ENCODE results near the gene PLAGL1.
A peak's percentile ranks its signal among the peaks of the same experiment; 100 is the strongest.
"Not testable (repeated sequence)": the region's sequence is repeated elsewhere in the genome, so short reads cannot be mapped to it uniquely, and the experiment has no call there.

PLAGL1 gene, protein sequence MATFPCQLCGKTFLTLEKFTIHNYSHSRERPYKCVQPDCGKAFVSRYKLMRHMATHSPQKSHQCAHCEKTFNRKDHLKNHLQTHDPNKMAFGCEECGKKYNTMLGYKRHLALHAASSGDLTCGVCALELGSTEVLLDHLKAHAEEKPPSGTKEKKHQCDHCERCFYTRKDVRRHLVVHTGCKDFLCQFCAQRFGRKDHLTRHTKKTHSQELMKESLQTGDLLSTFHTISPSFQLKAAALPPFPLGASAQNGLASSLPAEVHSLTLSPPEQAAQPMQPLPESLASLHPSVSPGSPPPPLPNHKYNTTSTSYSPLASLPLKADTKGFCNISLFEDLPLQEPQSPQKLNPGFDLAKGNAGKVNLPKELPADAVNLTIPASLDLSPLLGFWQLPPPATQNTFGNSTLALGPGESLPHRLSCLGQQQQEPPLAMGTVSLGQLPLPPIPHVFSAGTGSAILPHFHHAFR

DNA sequence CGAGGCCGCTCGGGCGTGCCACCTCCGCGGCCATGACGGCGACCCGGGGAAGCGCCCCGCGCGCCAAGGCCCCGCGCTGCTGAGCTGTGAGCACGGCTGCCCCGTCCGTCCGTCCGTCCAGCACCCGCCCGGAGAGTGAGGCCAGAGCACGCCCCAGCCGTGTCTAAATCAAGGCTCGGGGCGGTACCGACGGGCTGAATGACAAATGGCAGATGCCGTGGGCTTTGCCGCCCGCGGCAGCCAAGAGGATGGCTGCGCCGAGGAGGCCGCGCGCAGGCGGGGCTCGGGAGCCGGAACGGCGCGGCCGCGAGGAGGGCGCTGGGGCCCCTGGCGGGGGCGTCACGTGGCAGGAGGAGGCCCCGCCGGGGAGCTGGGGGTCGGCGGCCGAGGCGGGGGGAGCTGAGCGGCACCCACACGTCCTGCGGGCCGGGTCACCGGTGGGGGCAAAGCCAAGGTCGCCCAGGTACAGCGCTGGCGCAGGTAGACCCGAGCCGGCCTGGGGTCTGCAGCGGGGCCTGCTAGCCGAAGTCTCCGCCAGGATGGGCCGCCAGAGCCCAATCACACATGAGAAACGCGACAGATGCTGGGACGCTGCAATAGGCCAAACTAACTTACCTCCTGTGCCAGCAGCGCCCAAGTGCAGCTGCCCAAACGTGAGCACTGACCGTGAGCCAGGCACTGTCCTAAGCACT is at the start of gene PLAGL1:
Gene PLAGL1 (minus strand): TSS at position 140 of the 692 bp plus-strand sequence. CDS start 60,123 bp downstream, outside the sequence.
- DNase-seq (ENCODE audit: low read depth): no peak

DNA sequence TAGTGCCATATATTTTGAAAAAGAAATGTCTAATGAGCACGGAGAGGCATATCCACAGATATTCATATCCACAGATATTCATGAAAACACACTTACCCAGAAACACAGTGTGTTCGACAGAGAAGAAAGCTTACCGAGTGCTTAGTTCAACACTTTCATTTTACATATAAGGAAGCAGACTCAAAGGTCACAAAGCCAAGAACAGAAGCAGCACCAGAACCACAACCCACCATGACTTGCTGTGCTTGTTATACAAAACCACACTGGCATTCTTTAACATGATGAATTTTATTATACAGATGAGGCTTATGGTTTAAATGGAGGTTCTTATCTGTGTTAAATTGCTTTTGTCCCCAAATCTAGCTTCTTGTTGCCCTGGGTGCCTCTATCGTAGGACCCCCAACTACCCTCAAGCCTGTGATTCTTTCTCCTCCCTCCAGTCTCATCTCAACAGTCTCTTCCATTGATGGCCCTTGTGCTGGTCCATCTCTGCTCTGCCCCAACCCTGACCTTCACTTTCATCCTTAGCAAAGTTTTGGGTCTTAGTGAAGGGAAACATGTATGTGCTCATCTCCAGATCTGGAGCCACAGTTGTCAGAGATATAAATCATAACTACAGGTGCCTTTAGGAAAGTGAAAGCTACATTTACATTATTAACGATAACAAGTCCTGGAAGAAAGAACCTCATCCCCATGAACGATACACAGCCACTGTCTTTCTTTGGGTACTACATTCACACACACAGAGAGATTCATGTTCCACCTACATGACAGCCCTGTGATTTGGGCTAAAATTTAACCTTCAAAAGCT is 47.3 kb upstream of the PLAGL1 start:
- DNase-seq (ENCODE audit: low read depth): no peak

DNA sequence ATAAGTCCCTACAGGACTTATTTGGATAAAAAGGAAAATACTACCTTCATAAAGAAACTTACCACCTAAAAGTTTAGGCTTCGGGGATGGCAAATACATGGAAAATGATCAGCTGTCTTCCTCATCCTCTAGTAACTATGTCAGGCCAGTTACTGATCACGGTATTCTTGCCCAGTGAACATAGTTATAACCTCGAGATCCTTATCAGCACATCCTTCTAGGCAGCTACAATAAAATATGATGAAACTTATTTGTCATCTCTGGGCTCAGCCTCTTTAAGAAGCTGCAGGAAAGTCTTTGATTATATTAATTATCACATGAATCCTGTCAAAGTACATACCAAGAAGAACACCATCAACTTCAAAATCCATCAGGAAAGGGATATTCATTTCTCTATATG is 45.5 kb upstream of the PLAGL1 start:
- no peak for DNase-seq (ENCODE audit: low read depth)

DNA sequence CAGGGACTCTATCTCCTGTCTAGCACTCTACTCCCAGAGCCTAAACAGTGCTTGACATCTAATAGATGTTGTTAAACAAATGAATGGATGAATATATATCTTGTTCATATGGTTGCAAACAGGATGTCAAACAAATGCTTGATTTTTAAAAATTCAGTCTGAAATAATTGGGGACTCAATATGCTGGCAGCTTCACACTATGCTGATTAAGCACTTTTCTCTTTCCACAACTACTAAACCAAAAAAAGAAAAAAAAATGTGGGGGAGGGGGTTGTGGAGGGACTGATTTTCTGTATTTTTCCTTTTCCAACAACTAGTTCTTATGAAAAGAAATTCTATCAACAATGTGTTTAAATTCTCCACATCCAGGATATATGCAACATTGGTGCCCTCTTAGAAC is 44.4 kb upstream of the PLAGL1 start:
- no peak for DNase-seq (ENCODE audit: low read depth)

DNA sequence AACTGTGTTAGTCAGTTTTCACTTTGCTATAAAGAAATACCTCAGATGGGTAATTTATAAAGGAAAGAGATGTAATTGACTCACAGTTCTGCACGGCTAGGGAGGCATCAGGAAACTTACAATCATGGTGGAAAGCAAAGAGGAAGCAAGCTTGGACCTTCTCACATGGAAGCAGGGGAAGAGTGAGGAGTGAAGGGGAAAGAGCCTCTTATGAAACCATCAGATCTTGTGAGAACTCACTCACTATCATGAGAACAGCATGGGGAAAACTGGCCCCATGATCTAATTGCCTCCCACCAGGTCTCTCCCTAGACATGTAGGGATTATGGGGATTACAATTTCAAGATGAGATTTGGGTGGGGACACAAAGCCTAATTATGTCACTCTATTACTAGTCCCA is 41.3 kb upstream of the PLAGL1 start:
- DNase-seq (ENCODE audit: low read depth): no peak

DNA sequence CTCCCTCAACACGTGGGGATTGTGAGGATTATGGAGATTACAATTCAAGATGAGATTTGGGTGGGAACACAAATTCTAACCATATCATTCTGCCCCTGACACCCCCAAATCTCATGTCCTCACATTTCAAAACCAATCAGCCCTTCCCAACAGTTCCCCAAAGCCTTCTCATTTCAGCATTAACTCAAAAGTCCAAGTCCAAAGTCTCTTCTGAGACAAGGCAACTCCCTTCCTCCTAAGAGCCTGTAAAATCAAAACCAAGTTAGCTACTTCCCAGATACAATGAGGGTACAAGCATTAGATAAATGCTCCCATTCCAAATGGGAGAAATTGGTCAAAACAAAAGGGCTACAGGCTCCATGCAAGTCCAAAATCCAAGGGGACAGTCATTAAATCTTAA is 39.6 kb upstream of the PLAGL1 start:
- DNase-seq (ENCODE audit: low read depth): no peak

DNA sequence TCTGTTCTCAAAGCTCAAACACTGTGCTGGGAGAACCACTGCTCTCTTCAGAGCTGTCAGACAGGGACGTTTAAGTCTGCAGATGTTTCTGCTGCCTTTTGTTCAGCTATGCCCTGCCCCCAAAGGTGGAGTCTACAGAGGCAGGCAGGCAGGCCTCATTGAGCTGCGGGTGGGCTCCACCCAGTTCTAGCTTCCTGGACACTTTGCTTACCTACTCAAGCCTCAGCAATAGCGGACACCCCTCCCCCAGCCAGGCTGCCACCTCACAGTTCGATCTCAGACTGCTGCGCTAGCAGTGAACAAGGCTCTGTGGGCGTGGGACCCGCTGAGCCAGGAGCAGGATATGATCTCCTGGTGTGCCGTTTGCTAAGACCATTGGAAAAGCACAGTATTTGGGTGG is 38.6 kb upstream of the PLAGL1 start:
- not testable (repeated sequence) for DNase-seq (ENCODE audit: low read depth)

DNA sequence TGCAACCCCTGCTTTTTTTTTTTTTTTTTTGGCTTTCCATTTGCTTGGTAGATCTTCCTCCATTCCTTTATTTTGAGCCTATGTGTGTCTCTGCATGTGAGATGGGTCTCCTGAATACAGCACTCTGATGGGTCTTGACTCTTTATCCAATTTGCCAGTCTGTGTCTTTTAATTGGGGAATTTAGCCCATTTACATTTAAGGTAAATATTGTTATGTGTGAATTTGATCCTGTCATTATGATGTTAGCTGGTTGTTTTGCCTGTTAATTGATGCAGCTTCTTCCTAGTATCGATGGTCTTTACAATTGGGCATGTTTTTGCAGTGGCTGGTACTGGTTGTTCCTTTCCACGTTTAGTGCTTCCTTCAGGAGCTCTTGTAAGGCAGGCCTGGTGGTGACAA is 36.9 kb upstream of the PLAGL1 start:
- DNase-seq (ENCODE audit: low read depth): not testable (repeated sequence)

DNA sequence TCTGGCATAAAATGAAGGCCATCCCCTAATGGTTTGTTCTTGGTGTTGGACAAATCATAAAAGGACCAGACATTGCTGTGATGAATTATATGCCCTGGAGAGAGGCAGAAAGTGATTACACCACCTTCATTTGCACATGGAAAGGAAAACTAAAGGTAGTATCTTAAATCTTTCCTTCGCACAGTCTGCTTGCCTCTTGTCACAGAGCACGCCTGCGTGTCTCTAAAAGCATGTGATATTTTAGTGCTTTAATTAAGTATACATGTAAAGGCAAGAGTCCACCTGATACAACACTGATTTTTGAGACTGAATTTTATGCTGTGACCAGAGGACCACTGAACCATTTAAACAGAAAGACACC is 28.8 kb upstream of the PLAGL1 start:
- no peak for DNase-seq (ENCODE audit: low read depth)

DNA sequence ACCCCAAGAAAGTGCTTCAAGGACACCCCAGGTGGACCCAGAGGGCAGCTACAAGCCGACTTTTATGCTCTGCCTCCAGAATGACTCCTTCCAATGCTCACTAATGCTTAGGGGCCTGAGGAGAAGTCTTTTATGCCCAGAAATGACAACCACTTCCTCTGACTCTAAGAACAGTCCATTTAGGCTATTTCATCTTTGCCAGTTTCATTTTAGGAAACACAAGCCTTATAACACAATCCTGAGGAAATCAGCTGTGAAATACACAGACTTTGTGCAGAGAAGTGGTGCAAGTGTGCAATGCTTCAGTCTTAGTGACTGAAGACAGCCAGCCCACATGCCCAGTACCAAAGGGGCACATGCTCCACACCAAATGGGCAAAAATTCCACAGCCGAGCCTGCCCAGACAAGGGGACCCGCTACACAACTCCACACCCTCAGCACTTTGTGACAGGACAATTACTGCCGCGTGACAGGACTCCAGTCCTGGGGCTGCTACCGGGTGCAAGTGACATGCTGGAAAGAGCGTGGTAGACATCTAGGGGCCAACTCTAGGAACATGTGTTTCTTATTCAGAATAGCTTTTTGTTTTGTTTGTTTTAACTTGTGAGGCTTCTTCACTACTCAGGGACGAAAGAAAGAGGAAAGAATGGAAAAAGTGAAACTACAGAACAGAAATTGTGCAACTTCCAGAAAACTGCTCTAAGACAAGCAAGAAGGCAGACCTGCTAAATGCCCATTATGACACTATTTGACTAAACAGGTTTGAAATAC is 28.2 kb upstream of the PLAGL1 start:
- DNase-seq (ENCODE audit: low read depth): no peak

DNA sequence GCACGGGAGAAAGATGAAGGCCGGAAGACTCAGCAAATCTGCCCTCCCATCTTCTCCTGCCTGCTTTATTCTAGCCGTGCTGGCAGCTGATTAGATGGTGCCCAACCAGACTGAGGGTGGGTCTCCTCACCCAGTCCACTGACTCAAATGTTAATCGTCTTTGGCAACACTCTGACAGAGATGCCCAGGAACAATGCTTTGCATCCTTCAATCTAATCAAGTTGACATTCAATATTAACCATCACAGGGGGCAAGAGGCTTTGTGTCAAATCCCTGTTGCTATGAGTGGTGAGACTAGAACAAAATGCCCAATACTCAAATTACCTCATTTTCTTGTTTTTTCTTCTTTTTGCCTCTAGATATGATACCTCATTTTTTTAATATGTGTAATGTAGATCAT is 27.4 kb upstream of the PLAGL1 start:
- no peak for DNase-seq (ENCODE audit: low read depth)

DNA sequence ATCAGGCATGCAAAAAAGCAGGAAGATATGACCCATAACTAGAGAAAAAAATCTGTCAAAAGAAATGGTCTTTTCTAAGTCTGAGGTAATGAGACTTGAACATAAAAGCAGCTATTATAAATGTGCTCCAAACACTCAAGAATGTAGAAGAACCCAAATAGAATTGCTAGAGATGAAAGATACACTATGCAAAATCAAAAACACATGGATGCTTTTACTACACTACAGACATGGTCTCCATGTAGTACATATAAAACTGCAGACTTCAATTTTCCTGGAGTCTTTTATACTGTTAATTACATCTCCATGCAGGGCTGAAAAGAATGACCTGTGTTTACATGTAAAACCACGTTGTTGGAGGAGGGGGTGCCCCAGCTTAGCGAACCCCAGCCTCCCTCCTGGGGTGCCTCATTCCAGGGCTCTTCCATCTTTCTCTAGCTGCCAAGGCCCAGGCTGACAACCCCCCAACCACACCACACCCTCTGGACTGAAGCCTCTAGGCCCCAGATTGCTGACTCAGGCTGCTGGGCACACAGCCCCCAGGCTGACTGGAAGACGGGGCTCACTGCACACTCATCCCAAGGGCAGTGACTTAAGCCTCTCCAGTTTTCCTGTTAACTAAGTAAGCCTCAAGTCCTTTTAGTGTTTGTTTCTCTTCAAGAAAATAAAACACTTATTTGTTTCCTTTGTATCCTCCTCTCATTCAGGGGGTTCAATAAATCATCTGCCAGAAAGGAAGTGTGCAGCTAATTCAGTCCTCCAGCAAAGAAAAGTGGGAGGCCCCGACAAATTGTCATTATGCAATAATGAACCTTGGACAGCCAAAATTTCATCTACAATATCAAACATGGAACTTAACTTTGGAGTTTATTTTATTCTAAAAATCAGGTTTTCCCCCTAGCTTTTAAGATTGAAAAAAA is 26.0 kb upstream of the PLAGL1 start:
- DNase-seq (ENCODE audit: low read depth): no peak

DNA sequence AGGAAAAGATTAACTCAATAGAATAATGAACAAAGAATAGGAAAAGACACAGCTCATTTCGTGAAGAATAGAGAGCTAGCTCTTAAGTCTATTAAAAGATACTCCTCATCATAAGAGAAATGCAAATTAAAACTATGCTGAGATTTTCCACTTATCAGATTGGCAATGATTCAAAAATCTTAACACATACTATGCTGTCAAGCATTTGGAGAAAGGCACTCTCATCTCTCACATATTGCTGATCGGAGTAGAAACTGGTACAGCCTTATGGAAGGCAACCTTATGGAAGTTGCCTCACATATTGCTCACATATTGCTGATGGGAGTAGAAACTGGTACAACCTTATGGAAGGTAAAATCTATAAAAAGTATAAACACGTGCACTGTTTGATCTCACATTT is 21.4 kb upstream of the PLAGL1 start:
- no peak for DNase-seq (ENCODE audit: low read depth)

DNA sequence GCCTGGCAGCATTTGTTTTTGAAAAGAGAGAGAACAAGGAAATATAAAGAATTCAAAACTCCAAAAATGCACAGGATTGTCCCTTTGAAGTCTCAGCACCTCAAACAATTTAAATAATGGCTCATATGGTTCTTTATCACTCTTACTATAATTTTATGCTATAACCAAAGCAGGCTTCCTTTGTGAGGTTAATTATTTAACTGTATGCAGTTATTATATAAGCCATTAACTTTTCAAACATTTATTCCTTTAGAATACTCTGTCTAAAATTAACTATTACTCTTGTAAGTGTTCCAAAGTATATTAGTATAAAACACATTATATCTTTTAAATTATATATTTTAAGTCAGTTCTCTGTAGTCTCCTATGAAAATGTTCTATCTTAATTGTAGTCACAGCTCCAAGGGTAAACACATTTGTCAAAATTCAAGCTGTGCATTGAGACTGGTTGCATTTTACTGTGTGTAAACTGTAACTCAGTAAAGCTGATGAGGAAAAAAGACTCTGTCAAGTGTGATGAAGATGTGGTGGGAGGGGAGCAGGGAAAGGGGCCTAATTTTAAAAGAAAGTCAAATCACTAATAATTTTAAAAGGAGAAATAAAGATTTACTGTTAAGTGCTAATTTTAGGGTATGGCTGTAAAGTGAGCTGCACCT is 20.0 kb upstream of the PLAGL1 start:
- DNase-seq (ENCODE audit: low read depth): no peak

DNA sequence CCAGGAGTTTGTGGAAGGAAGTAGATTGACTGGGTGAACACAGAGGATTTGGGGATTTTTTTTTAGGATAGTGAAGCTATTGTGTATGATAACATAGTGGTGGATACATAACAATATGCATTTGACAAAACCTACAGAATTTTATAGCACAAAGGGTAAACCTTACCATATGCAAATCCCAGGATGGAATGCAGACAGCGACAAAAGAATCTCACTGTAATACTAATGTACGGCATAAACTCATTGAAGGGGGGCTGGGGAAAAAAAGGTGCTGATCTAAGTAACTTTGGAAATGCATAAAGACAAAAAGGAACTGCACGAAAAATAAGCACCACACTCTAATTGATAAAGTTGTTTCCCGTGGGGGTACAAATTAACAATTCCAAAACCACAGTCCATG is 15.2 kb upstream of the PLAGL1 start:
- no peak for DNase-seq (ENCODE audit: low read depth)

DNA sequence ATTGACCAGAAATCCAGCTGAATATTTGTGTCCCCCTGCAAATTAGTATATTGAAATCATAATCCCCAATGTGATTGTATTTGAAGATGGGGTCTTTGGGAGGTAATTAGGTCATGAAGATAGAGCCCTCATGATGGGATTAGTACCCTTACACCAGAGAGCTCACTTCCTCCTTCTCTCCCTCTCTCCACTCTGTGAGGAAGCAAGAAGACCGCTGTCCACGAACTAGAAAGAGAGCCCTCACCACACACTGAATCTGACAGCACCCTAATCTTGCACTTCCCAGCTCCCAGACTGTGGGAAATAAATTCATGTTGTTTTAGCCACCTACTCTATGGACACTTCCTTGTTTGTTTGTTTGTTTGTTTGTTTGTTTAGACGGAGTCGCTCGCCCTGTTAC is 11.9 kb upstream of the PLAGL1 start:
- no peak for DNase-seq (ENCODE audit: low read depth)

DNA sequence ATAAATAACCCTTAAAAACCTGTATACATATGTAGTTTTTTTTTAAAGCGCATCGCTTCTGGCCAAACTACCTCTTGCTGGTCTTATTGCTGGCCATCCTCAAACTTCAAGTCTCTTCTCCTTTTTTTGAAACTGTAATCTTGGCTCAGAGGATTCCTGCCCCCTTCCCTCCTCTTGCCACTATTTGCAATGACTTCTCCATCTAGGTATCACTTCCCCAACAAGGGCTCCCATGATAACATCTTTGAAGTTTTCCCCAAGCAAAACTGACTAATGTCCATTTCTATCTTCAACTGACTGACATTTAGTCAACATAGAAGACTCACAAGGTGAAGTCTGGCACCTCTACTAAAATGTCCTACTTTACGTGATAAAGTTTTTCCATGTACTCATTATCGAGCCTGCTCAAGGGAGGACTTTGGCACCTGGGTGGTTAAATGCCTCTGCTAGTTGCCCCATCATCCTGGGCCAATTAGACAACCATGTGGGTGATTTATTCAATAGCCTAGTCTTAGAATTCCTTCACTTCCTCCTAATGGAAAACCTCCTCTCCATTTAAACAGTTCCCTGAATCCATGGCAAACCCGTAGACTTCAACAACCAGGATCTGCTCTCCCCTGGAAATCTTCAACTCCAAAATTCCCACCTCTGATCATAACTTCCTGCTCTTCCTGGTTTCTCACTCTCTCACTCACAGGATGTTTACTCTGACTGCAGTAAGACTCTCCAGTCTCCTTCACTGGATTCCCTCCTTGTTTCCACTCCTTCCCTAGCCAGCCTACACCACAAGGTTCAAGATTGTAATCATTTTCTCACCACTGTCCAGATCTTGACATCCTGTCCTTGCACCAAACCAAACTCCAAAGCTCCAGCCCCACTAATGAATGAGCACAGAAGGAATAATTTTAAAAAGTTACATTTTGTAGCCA is 9.4 kb upstream of the PLAGL1 start:
- no peak for DNase-seq (ENCODE audit: low read depth)

DNA sequence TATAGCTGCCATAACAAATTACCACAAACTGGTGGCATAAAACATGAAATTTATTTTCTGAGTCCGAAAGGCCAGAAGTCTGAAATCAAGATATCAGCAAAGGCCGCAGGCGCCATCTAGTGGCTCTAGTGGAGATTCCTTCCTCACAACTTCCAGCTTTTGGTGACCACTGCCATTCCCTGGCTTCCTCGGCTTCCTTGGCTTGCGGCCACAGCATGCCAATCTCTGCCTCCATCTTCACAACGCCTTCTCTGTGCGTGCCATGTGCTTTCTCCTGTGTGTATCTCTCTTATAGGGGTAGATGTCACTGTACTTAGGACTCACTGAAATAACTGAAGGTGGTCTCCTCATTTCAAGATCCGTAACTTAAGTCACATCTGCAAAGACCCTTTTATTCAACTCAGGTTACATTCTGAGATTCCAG is 5.4 kb upstream of the PLAGL1 start:
- peak; percentile 40 for DNase-seq (ENCODE audit: low read depth)

DNA sequence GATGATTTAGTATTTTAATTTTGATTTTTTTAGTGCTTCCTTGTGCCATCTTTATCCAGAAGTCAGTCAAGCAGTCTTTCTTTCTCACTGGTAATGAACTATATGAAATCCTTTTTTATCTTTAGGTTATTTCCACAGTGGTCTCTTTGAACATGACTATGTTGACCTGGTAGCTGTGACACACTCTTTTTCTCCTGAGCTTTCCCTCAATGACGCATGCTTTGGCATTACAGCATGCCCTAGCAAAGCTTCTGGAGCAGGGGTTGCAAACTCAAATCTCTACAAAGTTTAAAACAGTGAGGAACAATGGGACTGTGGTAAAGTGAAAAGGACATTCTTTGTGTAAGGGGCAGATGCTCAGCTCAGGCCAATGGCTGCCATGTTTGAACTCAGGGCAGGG is 4.5 kb upstream of the PLAGL1 start:
- no peak for DNase-seq (ENCODE audit: low read depth)

Data from CMK (cell line).